Keratinocyte (primary cell): Measurements from ENCODE around the gene IFT81. TPM values are rescaled to one million over a fixed set of nuclear protein-coding genes. Genes with fewer than 3 reads are reported as not detected.

Source experiments
- DNase-seq: peaks from one replicate; pipeline ENCODE4 v3.0.0-alpha.2; 2011; ENCODE audit warnings: low read depth, missing footprints, low spot score
- FAIRE-seq: peaks from 2 replicates; lab custom pipeline; 2011; peaks lifted over from hg19 to GRCh38; lab: Jason Lieb, UNC
- H2AFZ ChIP-seq: 2 replicates; pipeline ENCODE4 v1.6.0; 2012; ENCODE audit warnings: low read length, control low read depth, inconsistent platforms; ENCODE audit not compliant: control insufficient read depth
- H3K27ac ChIP-seq: 2 replicates; pipeline ENCODE4 v1.5.1; 2011; ENCODE audit warnings: low read length; ENCODE audit not compliant: control insufficient read depth, insufficient read depth
- H3K27me3 ChIP-seq: 3 replicates; pipeline ENCODE4 v1.6.0; 2011; ENCODE audit warnings: low read length; ENCODE audit not compliant: control insufficient read depth, insufficient read depth; ENCODE audit errors: extremely low read depth
- H3K36me3 ChIP-seq, 2 experiments: 2 replicates in 1 of 2; 3 replicates in 1 of 2; pipeline ENCODE4 v1.5.1; 2011; ENCODE audit warnings: low read length in 2 of 2, mild to moderate bottlenecking in 1 of 2; ENCODE audit not compliant: control insufficient read depth in 2 of 2, insufficient read depth in 2 of 2; ENCODE audit errors: extremely low read depth in 1 of 2
- H3K4me1 ChIP-seq: 3 replicates; pipeline ENCODE4 v1.5.1; 2011; ENCODE audit warnings: low read length; ENCODE audit not compliant: control insufficient read depth, insufficient read depth; ENCODE audit errors: extremely low read depth
- H3K4me2 ChIP-seq: 3 replicates; pipeline ENCODE4 v1.6.0; 2011; ENCODE audit warnings: low read depth, low read length; ENCODE audit not compliant: control insufficient read depth, insufficient read depth; ENCODE audit errors: extremely low read depth
- H3K4me3 ChIP-seq, 3 experiments: fragments of 200-600 bp in 1 of 3; sonication (generic) in 1 of 3; 2 replicates in 2 of 3; 3 replicates in 1 of 3; pipeline ENCODE4 v1.5.1; 2011 to 2016; ENCODE audit warnings: low read length in 3 of 3, mild to moderate bottlenecking in 3 of 3, control low read depth in 2 of 3, inconsistent platforms in 1 of 3, low read depth in 1 of 3, mixed read lengths in 1 of 3, mixed run types in 1 of 3, moderate library complexity in 1 of 3; ENCODE audit not compliant: control insufficient read depth in 2 of 3, insufficient read depth in 2 of 3; ENCODE audit errors: extremely low read depth in 1 of 3
- H3K79me2 ChIP-seq: 2 replicates; pipeline ENCODE4 v1.6.0; 2012; ENCODE audit warnings: low read length; ENCODE audit not compliant: control insufficient read depth, insufficient read depth
- H3K9ac ChIP-seq: 3 replicates; pipeline ENCODE4 v1.6.0; 2011; ENCODE audit warnings: low read length; ENCODE audit not compliant: control insufficient read depth, insufficient read depth; ENCODE audit errors: extremely low read depth
- H3K9me1 ChIP-seq: 3 replicates; pipeline ENCODE4 v1.6.0; 2011; ENCODE audit warnings: low read length; ENCODE audit not compliant: control insufficient read depth, insufficient read depth; ENCODE audit errors: extremely low read depth
- H3K9me3 ChIP-seq: 2 replicates; pipeline ENCODE4 v1.5.1; 2012; ENCODE audit warnings: low read depth, low read length; ENCODE audit not compliant: control insufficient read depth
- H4K20me1 ChIP-seq: 3 replicates; pipeline ENCODE4 v1.6.0; 2011; ENCODE audit warnings: low read length; ENCODE audit not compliant: control insufficient read depth, insufficient read depth; ENCODE audit errors: extremely low read depth
- CTCF ChIP-seq, 3 experiments: IDR thresholded peaks in 1 of 3; conservative IDR thresholded peaks in 1 of 3; optimal IDR thresholded peaks in 1 of 3; 2 replicates in 2 of 3; 3 replicates in 1 of 3; pipeline versions ENCODE3 to v1.5.1; 2011; ENCODE audit warnings: low read length in 3 of 3, mild to moderate bottlenecking in 3 of 3, moderate library complexity in 2 of 3, control low read depth in 1 of 3, inconsistent platforms in 1 of 3; ENCODE audit not compliant: insufficient read depth in 2 of 3; ENCODE audit errors: extremely low read depth in 1 of 3
- EZH2 ChIP-seq: IDR thresholded peaks from one replicate; pipeline ENCODE4 v1.6.1; 2012; ENCODE audit warnings: inconsistent platforms, mild to moderate bottlenecking, low read length, moderate library complexity
- dilution Hi-C: fragments of 300-500 bp; cut with MboI; formaldehyde crosslinking; loops from one replicate; pipeline ENCODE4 v1.7.0; 2020; ENCODE audit warnings: low sequenced_read_pairs; ENCODE audit not compliant: extremely low pct_ligation_motif_present
- polyA plus RNA-seq, 5 experiments: library from polyadenylated mRNA; depleted of rRNA in 3 of 5; stranded (reverse) in 3 of 5; stranded (forward) in 1 of 5; unstranded in 1 of 5; fragments of >200 nt; gene quantifications; 1 replicate in 1 of 5; 2 replicates in 3 of 5; 3 replicates in 1 of 5; pipeline versions ENCODE4 v1.2.1 to v1.2.3, GENCODE V29; 2011 to 2012; ENCODE audit warnings: missing spikeins in 2 of 5, low read depth in 1 of 5, low replicate concordance in 1 of 5

Gene IFT81
- polyA plus RNA-seq, 1 donor (not counting 4 experiments of a cell fraction or from before 2014, with no cell fraction given) = 8.9 TPM

GRCh38 chr12:110077800-110078199 lies 46.4 kb upstream of the IFT81 start:
- no peaks in the 10 kb centered on the region for H3K9me3 ChIP-seq
- H4K20me1 ChIP-seq = no peaks in the 10 kb centered on the region
- no peaks in the 10 kb centered on the region for H3K79me2 ChIP-seq
- no peak overlapping the region for H3K4me2 ChIP-seq
- DNase-seq (no peak), FAIRE-seq (no peak)
- H3K27ac ChIP-seq = no peak overlapping the region
- H3K4me1 ChIP-seq = peaks cover 9% of the 10 kb centered on the region
- H3K9me1 ChIP-seq = no peaks in the 10 kb centered on the region
- H2AFZ ChIP-seq = no peak overlapping the region
- TF ChIP-seq EZH2 (no peak), CTCF (optimal IDR thresholded peaks at IDR 0.05 in 1 of 3, IDR thresholded peaks at IDR 0.05 in 1 of 3, conservative IDR thresholded peaks at IDR 0.05 in 1 of 3; ENCODE audit: extremely low read depth in 1 of 3, insufficient read depth in 2 of 3, low read length in 3 of 3) (no peak)
- H3K27me3 ChIP-seq = no peaks in the 10 kb centered on the region
- H3K9ac ChIP-seq = no peak overlapping the region
- dilution Hi-C loops = no loop called here
- H3K36me3 ChIP-seq = no peaks in the 10 kb centered on the region
- no peak overlapping the region for H3K4me3 ChIP-seq

GRCh38 chr12:110079477-110080400 lies 44.4 kb upstream of the IFT81 start:
- DNase-seq (no peak), FAIRE-seq (no peak)
- TF ChIP-seq EZH2 = no peak
- TF ChIP-seq CTCF (optimal IDR thresholded peaks at IDR 0.05 in 1 of 3, IDR thresholded peaks at IDR 0.05 in 1 of 3, conservative IDR thresholded peaks at IDR 0.05 in 1 of 3; ENCODE audit: extremely low read depth in 1 of 3, insufficient read depth in 2 of 3, low read length in 3 of 3) = no peak
- Histone ChIP-seq H3K4me2 (no peak overlapping the region), H4K20me1 (no peaks in the 10 kb centered on the region), H3K4me1 (no peaks in the 10 kb centered on the region), H3K79me2 (no peaks in the 10 kb centered on the region), H2AFZ (no peak overlapping the region), H3K9me3 (no peaks in the 10 kb centered on the region), H3K36me3 (no peaks in the 10 kb centered on the region), H3K9me1 (no peaks in the 10 kb centered on the region), H3K27me3 (no peaks in the 10 kb centered on the region), H3K9ac (no peak overlapping the region), H3K4me3 (no peak overlapping the region), H3K27ac (no peak overlapping the region)
- dilution Hi-C loops = no loop called here
